Measurements from ENCODE around the gene DCT. TPM values are rescaled to one million over a fixed set of nuclear protein-coding genes. Genes with fewer than 3 reads are reported as not detected.
A peak's percentile ranks its signal among the peaks of the same experiment; 100 is the strongest.

DCT gene
- total RNA-seq, 1 experiment from 2014 or later, result not detected

- H3K27ac ChIP-seq, result no peak overlapping the region
- no peak overlapping the region for H3K4me3 ChIP-seq
- H3F3A ChIP-seq (ENCODE audit: insufficient read depth, low read depth), result no peaks in the 10 kb centered on the region
- BruUV-seq (replicated peaks), result no TSS peak
- no peak for DNase-seq
- TF ChIP-seq EZH2 (IDR thresholded peaks at IDR 0.05; ENCODE audit: low read depth), result no peak
- no peak for TF ChIP-seq CTCF (conservative IDR thresholded peaks at IDR 0.05)
- H4K20me1 ChIP-seq (ENCODE audit: insufficient read depth), result no peaks in the 10 kb centered on the region
- no peaks in the 10 kb centered on the region for H3K4me1 ChIP-seq (replicated peaks; ENCODE audit: insufficient read depth)
- no peaks in the 10 kb centered on the region for H3K27me3 ChIP-seq (ENCODE audit: insufficient read depth, low read depth)
- H3K79me2 ChIP-seq (ENCODE audit: low read depth), result no peaks in the 10 kb centered on the region
- no peak overlapping the region for H3K4me2 ChIP-seq
- no peaks in the 10 kb centered on the region for H3K36me3 ChIP-seq (ENCODE audit: low read depth)
- ChIA-PET CTCF (no interaction called here), POLR2A (ENCODE audit: unreplicated experiment) (no interaction called here)
- H2AFZ ChIP-seq, result no peak overlapping the region
- intact Hi-C loops (cut with micrococcal nuclease; ENCODE audit: unreplicated experiment), result no loop called here
- no peaks in the 10 kb centered on the region for H3K9me3 ChIP-seq (ENCODE audit: insufficient read depth, low read depth)
- no peaks in the 10 kb centered on the region for H3K9me2 ChIP-seq (ENCODE audit: insufficient read depth)
Measured at GRCh38 chr13:94411747-94412146, 67.7 kb downstream of the DCT start.

- Histone ChIP-seq H3K9me3 (ENCODE audit: insufficient read depth, low read depth) (no peaks in the 10 kb centered on the region), H3K4me3 (no peak overlapping the region), H2AFZ (no peak overlapping the region), H3K9me2 (ENCODE audit: insufficient read depth) (no peaks in the 10 kb centered on the region), H3F3A (ENCODE audit: insufficient read depth, low read depth) (no peaks in the 10 kb centered on the region), H3K27ac (no peak overlapping the region), H3K4me2 (no peak overlapping the region), H4K20me1 (ENCODE audit: insufficient read depth) (no peaks in the 10 kb centered on the region), H3K36me3 (ENCODE audit: low read depth) (no peaks in the 10 kb centered on the region), H3K79me2 (ENCODE audit: low read depth) (no peaks in the 10 kb centered on the region), H3K4me1 (replicated peaks; ENCODE audit: insufficient read depth) (no peaks in the 10 kb centered on the region), H3K27me3 (ENCODE audit: insufficient read depth, low read depth) (no peaks in the 10 kb centered on the region)
- ChIA-PET CTCF (no interaction called here), POLR2A (ENCODE audit: unreplicated experiment) (no interaction called here)
- DNase-seq, result no peak
- intact Hi-C loops (cut with micrococcal nuclease; ENCODE audit: unreplicated experiment), result no loop called here
- TF ChIP-seq CTCF (conservative IDR thresholded peaks at IDR 0.05) (no peak), EZH2 (IDR thresholded peaks at IDR 0.05; ENCODE audit: low read depth) (no peak)
- no TSS peak for BruUV-seq (replicated peaks)
Measured at GRCh38 chr13:94408314-94409036, 71.0 kb downstream of the DCT start.

- Histone ChIP-seq H2AFZ (peak overlapping the region; percentile 1; the same call in 1 of the 2 replicates), H3K9me2 (ENCODE audit: insufficient read depth) (no peaks in the 10 kb centered on the region), H3K27ac (no peak overlapping the region), H3K9me3 (ENCODE audit: insufficient read depth, low read depth) (no peaks in the 10 kb centered on the region), H3F3A (ENCODE audit: insufficient read depth, low read depth) (no peaks in the 10 kb centered on the region), H3K4me1 (replicated peaks; ENCODE audit: insufficient read depth) (no peaks in the 10 kb centered on the region), H3K27me3 (ENCODE audit: insufficient read depth, low read depth) (no peaks in the 10 kb centered on the region), H3K79me2 (ENCODE audit: low read depth) (no peaks in the 10 kb centered on the region), H4K20me1 (ENCODE audit: insufficient read depth) (no peaks in the 10 kb centered on the region), H3K36me3 (ENCODE audit: low read depth) (no peaks in the 10 kb centered on the region), H3K4me2 (no peak overlapping the region), H3K4me3 (no peak overlapping the region)
- no TSS peak for BruUV-seq (replicated peaks)
- TF ChIP-seq EZH2 (IDR thresholded peaks at IDR 0.05; ENCODE audit: low read depth), result no peak
- TF ChIP-seq CTCF (conservative IDR thresholded peaks at IDR 0.05), result no peak
- CTCF ChIA-PET, result no interaction called here
- POLR2A ChIA-PET (ENCODE audit: unreplicated experiment), result no interaction called here
- intact Hi-C loops (cut with micrococcal nuclease; ENCODE audit: unreplicated experiment), result no loop called here
- no peak for DNase-seq
Measured at GRCh38 chr13:94400874-94401273, 78.6 kb downstream of the DCT start.
